ENCODE results near the gene FOXI3.
"Not testable (repeated sequence)": the region's sequence is repeated elsewhere in the genome, so short reads cannot be mapped to it uniquely, and the experiment has no call there.

The FOXI3 gene

GRCh38 chr2:88442473-88442872, 10.0 kb downstream of the FOXI3 start:
- in situ Hi-C loops (cut with HindIII; ENCODE audit: low sequenced_read_pairs), result no loop called here

- in situ Hi-C loops (cut with HindIII; ENCODE audit: low sequenced_read_pairs), result no loop called here
Observed at GRCh38 chr2:88442061-88442460, 10.4 kb downstream of the FOXI3 start.

- in situ Hi-C loops (cut with HindIII; ENCODE audit: low sequenced_read_pairs), result no loop called here
Observed at GRCh38 chr2:88437010-88437409, 15.5 kb downstream of the FOXI3 start.

- in situ Hi-C loops (cut with HindIII; ENCODE audit: low sequenced_read_pairs), result no loop called here
Observed at GRCh38 chr2:88429929-88430328, 22.6 kb downstream of the FOXI3 start.

- in situ Hi-C loops (cut with HindIII; ENCODE audit: low sequenced_read_pairs), result no loop called here
Observed at GRCh38 chr2:88423733-88424132, 28.8 kb downstream of the FOXI3 start.

- in situ Hi-C loops (cut with HindIII; ENCODE audit: low sequenced_read_pairs), result not testable (repeated sequence)
Observed at GRCh38 chr2:88419051-88419450, 33.4 kb downstream of the FOXI3 start.

GRCh38 chr2:88416016-88416663, 36.4 kb downstream of the FOXI3 start:
- in situ Hi-C loops (cut with HindIII; ENCODE audit: low sequenced_read_pairs), result no loop called here

- in situ Hi-C loops (cut with HindIII; ENCODE audit: low sequenced_read_pairs), result not testable (repeated sequence)
Observed at GRCh38 chr2:88408870-88409269, 43.6 kb downstream of the FOXI3 start.

- in situ Hi-C loops (cut with HindIII; ENCODE audit: low sequenced_read_pairs), result no loop called here
Observed at GRCh38 chr2:88400037-88400767, 52.3 kb downstream of the FOXI3 start.

GRCh38 chr2:88398180-88398579, 54.3 kb downstream of the FOXI3 start:
- in situ Hi-C loops (cut with HindIII; ENCODE audit: low sequenced_read_pairs), result no loop called here

All from DLD1 (cell line).